HEK293 (cell line): ENCODE results near the gene MAGEB16.

ENCODE experiments used
- AEBP2 ChIP-seq: fragments of 450-650 bp; formaldehyde crosslinking; IDR thresholded peaks from 2 replicates; pipeline ENCODE4 v1.5.1; 2016; ENCODE audit warnings: missing biosample characterization, missing genetic modification characterization, borderline replicate concordance
- CTCF ChIP-seq: fragments of 450-650 bp; formaldehyde crosslinking; IDR thresholded peaks from 2 replicates; pipeline ENCODE4 v1.5.1; 2016; ENCODE audit warnings: missing biosample characterization, missing genetic modification characterization

DNA sequence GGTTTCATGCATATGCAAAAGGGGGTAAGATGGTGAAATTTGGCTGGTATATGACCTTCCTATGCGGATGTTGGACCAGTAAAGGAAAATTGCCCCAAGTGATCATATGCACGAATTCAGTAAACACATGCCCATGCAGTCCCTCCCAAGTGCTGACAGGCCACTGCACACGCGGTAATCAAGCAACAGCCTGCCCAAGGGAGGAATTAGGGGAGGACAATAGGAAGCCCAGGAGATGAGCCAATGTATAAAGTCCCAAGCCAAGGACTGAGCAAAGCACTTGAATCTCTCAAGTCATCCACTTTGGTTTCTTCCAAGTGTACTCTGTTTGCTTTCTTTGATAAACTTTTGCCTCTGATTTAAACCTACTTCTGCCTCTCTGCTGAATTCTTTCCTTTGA, 21.1 kb downstream of the MAGEB16 start:
- no peak for TF ChIP-seq CTCF (tag by site-specific recombination)
- no peak for TF ChIP-seq AEBP2 (tag by site-specific recombination)
